ENCODE data around the gene SIDT2.
"Not testable (repeated sequence)": the region's sequence is repeated elsewhere in the genome, so short reads cannot be mapped to it uniquely, and the experiment has no call there.

Gene SIDT2

GRCh38 chr11:117200813-117201657 is 22.5 kb downstream of the SIDT2 start:
- Histone ChIP-seq H3K4me1 (ENCODE audit: insufficient read depth, low read length) (peaks cover 32% of the 10 kb centered on the region), H3K9ac (ENCODE audit: low read length) (peak overlapping the region; percentile 99), H3K27ac (ENCODE audit: low read depth, low read length) (peak overlapping the region; percentile 96), H3K9me3 (ENCODE audit: low read length) (no peaks in the 10 kb centered on the region), H3K36me3 (ENCODE audit: insufficient read depth, low read length) (peaks cover 58% of the 10 kb centered on the region), H3K4me3 (ENCODE audit: low read depth in 1 of 2, low read length in 2 of 2) (peak overlapping the region; percentile 86 to 97), H3K27me3 (ENCODE audit: control insufficient read depth in 1 of 2, insufficient read depth in 2 of 2, low read length in 2 of 2) (no peaks in the 10 kb centered on the region)

DNA sequence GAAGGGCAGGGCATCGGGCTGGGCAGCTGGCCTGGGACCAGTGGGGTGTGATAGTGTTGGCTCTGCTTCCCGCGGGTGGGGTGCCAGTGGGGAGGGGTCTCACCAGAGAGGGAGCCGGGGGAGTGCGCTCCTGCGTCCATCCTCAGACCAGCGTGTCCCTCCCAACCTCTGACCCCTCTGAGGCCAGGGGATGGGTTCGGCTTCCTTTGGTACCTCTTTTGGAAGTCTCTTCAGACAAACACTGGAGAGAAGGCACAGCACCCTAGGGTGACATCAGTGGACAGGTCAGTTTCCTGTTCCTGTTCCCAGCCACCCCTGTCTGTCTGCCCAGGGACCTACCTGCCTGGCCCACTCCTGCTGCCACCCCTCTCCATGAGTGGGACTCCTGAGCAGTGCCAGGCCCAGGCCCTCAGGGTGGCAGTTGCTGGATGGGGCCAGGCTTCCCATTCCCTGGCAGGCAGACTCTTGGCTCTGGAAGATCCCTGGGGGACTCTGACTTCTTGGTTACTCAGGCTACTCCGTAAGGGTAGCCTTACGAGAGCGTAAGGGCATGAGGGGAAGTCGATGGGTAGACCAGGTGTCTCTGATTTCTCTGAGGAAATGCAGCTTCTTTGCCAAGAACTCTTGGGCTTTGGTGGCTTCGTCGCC is 23.2 kb downstream of the SIDT2 start:
- Histone ChIP-seq H3K4me3 (ENCODE audit: low read depth in 1 of 2, low read length in 2 of 2) (peak overlapping the region; percentile 86 to 97), H3K36me3 (ENCODE audit: insufficient read depth, low read length) (peaks cover 58% of the 10 kb centered on the region), H3K9ac (ENCODE audit: low read length) (peak overlapping the region; percentile 99), H3K4me1 (ENCODE audit: insufficient read depth, low read length) (peaks cover 32% of the 10 kb centered on the region), H3K9me3 (ENCODE audit: low read length) (no peaks in the 10 kb centered on the region), H3K27ac (ENCODE audit: low read depth, low read length) (peak overlapping the region; percentile 96), H3K27me3 (ENCODE audit: control insufficient read depth in 1 of 2, insufficient read depth in 2 of 2, low read length in 2 of 2) (no peaks in the 10 kb centered on the region)

DNA sequence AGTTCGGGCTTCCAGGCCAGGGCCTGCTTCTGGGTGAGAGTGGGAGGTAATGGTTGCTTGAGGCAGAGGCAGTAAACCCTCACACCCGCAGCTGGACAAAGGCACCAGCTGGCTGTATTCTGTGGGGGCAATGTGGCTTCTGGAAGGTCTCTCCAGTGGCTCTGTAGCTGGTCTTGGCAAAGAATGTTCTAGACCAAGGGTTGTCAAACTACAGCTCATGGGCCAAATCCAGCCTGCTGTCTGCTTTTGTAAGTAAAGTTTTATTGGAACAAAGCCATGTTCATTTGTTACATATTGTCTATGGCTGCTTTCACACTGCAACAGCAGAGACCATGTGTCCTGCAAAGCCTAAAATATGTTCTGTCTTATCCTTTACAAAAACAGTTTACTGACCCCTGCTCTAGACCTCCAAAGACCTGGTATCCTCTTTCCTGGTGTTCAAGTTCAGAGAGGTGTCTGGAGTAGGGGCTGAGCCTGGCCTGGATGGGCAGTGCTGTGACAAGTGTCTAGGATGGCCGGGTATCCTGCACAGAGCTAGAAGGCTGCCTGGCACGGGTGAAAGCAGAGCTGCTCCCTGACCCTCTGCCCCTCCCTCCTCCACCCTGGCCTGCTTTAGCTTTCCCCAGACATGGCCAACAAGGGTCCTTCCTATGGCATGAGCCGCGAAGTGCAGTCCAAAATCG is 24.0 kb downstream of the SIDT2 start:
- Histone ChIP-seq H3K4me1 (ENCODE audit: insufficient read depth, low read length) (peaks cover 26% of the 10 kb centered on the region), H3K9ac (ENCODE audit: low read length) (peak overlapping the region; percentile 99), H3K27me3 (ENCODE audit: control insufficient read depth in 1 of 2, insufficient read depth in 2 of 2, low read length in 2 of 2) (no peaks in the 10 kb centered on the region), H3K27ac (ENCODE audit: low read depth, low read length) (peak overlapping the region; percentile 96), H3K36me3 (ENCODE audit: insufficient read depth, low read length) (peaks cover 58% of the 10 kb centered on the region), H3K9me3 (ENCODE audit: low read length) (no peaks in the 10 kb centered on the region), H3K4me3 (ENCODE audit: low read depth in 1 of 2, low read length in 2 of 2) (peak overlapping the region; percentile 86 to 97)

DNA sequence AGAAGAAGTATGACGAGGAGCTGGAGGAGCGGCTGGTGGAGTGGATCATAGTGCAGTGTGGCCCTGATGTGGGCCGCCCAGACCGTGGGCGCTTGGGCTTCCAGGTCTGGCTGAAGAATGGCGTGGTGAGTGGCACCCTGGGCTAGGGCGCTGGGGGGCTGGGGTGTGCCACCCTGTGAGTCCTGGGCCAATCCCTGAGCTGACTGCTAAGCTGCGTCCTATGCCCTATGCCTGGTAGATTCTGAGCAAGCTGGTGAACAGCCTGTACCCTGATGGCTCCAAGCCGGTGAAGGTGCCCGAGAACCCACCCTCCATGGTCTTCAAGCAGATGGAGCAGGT is 24.5 kb downstream of the SIDT2 start:
- peaks cover 24% of the 10 kb centered on the region for H3K4me1 ChIP-seq (ENCODE audit: insufficient read depth, low read length)
- peaks cover 58% of the 10 kb centered on the region for H3K36me3 ChIP-seq (ENCODE audit: insufficient read depth, low read length)
- H3K4me3 ChIP-seq (ENCODE audit: low read depth in 1 of 2, low read length in 2 of 2), result peak overlapping the region; percentile 86 to 97
- H3K27me3 ChIP-seq (ENCODE audit: control insufficient read depth in 1 of 2, insufficient read depth in 2 of 2, low read length in 2 of 2), result no peaks in the 10 kb centered on the region
- peak overlapping the region; percentile 96 for H3K27ac ChIP-seq (ENCODE audit: low read depth, low read length)
- peak overlapping the region; percentile 99 for H3K9ac ChIP-seq (ENCODE audit: low read length)
- no peaks in the 10 kb centered on the region for H3K9me3 ChIP-seq (ENCODE audit: low read length)

DNA sequence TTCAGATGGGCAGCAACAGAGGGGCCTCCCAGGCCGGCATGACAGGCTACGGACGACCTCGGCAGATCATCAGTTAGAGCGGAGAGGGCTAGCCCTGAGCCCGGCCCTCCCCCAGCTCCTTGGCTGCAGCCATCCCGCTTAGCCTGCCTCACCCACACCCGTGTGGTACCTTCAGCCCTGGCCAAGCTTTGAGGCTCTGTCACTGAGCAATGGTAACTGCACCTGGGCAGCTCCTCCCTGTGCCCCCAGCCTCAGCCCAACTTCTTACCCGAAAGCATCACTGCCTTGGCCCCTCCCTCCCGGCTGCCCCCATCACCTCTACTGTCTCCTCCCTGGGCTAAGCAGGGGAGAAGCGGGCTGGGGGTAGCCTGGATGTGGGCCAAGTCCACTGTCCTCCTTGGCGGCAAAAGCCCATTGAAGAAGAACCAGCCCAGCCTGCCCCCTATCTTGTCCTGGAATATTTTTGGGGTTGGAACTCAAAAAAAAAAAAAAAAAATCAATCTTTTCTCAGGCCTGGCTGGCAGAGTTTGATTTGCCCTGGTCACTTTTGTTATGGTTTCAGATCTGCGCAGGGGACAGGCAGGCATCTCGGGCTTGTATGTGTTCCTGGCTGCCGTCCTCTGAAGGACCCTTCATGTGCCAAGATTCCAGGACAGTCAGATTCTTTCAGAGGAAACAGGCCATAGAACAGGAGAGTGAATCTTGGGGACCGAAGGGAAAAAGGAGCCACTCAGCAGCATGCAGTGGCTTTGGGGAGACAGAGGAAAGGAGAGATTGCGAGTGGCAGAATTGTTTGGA is 25.9 kb downstream of the SIDT2 start:
- Histone ChIP-seq H3K9me3 (ENCODE audit: low read length) (no peaks in the 10 kb centered on the region), H3K36me3 (ENCODE audit: insufficient read depth, low read length) (peaks cover 58% of the 10 kb centered on the region), H3K27ac (ENCODE audit: low read depth, low read length) (peak overlapping the region; percentile 96), H3K9ac (ENCODE audit: low read length) (peak overlapping the region; percentile 99), H3K4me3 (ENCODE audit: low read depth in 1 of 2, low read length in 2 of 2) (peak overlapping the region in 1 of 2 donors; percentile 97), H3K27me3 (ENCODE audit: control insufficient read depth in 1 of 2, insufficient read depth in 2 of 2, low read length in 2 of 2) (no peaks in the 10 kb centered on the region), H3K4me1 (ENCODE audit: insufficient read depth, low read length) (peaks cover 19% of the 10 kb centered on the region)

- Histone ChIP-seq H3K27ac (ENCODE audit: low read depth, low read length) (peak overlapping the region; percentile 96), H3K9me3 (ENCODE audit: low read length) (no peaks in the 10 kb centered on the region), H3K36me3 (ENCODE audit: insufficient read depth, low read length) (peaks cover 54% of the 10 kb centered on the region), H3K27me3 (ENCODE audit: control insufficient read depth in 1 of 2, insufficient read depth in 2 of 2, low read length in 2 of 2) (no peaks in the 10 kb centered on the region), H3K9ac (ENCODE audit: low read length) (peak overlapping the region; percentile 99), H3K4me1 (ENCODE audit: insufficient read depth, low read length) (peaks cover 19% of the 10 kb centered on the region), H3K4me3 (ENCODE audit: low read depth in 1 of 2, low read length in 2 of 2) (peak overlapping the region in 1 of 2 donors; percentile 97)
Measured at GRCh38 chr11:117205211-117205818, 26.8 kb downstream of the SIDT2 start.

DNA sequence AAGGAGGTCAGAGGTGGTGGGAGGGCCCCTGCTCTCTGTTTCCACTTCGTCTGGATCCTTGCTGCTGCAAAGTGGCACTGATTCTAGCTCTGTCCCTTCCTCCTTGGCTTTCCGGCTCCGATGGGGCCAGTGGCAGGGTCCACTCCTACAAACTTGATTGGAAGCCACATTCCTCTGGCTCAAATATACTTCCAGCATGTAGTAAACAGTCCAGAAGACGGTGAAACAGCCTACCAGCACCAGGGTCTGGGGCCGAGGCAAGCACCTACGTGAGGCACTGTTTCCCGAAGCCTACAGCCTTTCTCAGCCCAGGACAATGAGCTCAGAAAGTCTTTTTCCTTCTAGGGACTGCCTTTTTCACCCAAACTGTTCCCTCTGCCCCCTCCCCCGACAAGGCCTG is 27.6 kb downstream of the SIDT2 start:
- Histone ChIP-seq H3K27ac (ENCODE audit: low read depth, low read length) (peak overlapping the region; percentile 76), H3K4me1 (ENCODE audit: insufficient read depth, low read length) (peaks cover 19% of the 10 kb centered on the region), H3K36me3 (ENCODE audit: insufficient read depth, low read length) (peaks cover 46% of the 10 kb centered on the region)
- not testable (repeated sequence) for H3K27me3 ChIP-seq (ENCODE audit: control insufficient read depth in 1 of 2, insufficient read depth in 2 of 2, low read length in 2 of 2); H3K9ac ChIP-seq (ENCODE audit: low read length); H3K9me3 ChIP-seq (ENCODE audit: low read length); H3K4me3 ChIP-seq (ENCODE audit: low read depth in 1 of 2, low read length in 2 of 2)

GRCh38 chr11:117206859-117207258 is 28.3 kb downstream of the SIDT2 start:
- not testable (repeated sequence) for H3K4me3 ChIP-seq (ENCODE audit: low read depth in 1 of 2, low read length in 2 of 2); H3K27ac ChIP-seq (ENCODE audit: low read depth, low read length)

DNA sequence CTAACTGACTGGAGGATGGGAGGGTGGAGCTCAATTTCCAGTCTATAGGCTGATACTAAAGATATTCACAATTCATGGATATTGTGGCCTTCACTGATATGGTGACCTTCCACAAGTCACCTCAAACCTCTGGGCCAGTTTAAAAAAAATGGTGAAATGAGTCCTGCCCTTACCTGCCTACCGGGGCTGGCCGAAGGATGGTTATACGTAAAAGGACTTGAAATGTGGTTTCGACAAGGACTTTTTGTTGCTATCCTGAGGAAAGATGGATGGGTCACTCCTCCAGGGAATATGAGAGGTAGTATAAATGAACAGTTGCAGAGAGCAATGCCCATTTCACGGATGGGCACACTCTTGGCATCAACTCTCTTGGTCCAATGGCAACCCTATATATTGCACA is 28.9 kb downstream of the SIDT2 start:
- H3K4me3 ChIP-seq (ENCODE audit: low read depth in 1 of 2, low read length in 2 of 2); H3K9ac ChIP-seq (ENCODE audit: low read length); H3K27ac ChIP-seq (ENCODE audit: low read depth, low read length); H3K9me3 ChIP-seq (ENCODE audit: low read length); H3K27me3 ChIP-seq (ENCODE audit: control insufficient read depth in 1 of 2, insufficient read depth in 2 of 2, low read length in 2 of 2): not testable (repeated sequence)
- H3K36me3 ChIP-seq (ENCODE audit: insufficient read depth, low read length), result peaks cover 32% of the 10 kb centered on the region
- H3K4me1 ChIP-seq (ENCODE audit: insufficient read depth, low read length), result peaks cover 19% of the 10 kb centered on the region

More at GRCh38 chr11:117206859-117207258, 28.3 kb downstream of the SIDT2 start:
- peaks cover 38% of the 10 kb centered on the region for H3K36me3 ChIP-seq (ENCODE audit: insufficient read depth, low read length)
- not testable (repeated sequence) for H3K27me3 ChIP-seq (ENCODE audit: control insufficient read depth in 1 of 2, insufficient read depth in 2 of 2, low read length in 2 of 2); H3K9ac ChIP-seq (ENCODE audit: low read length); H3K9me3 ChIP-seq (ENCODE audit: low read length)
- H3K4me1 ChIP-seq (ENCODE audit: insufficient read depth, low read length), result peaks cover 19% of the 10 kb centered on the region

- not testable (repeated sequence) for H3K4me3 ChIP-seq (ENCODE audit: low read depth in 1 of 2, low read length in 2 of 2); H3K9me3 ChIP-seq (ENCODE audit: low read length); H3K9ac ChIP-seq (ENCODE audit: low read length); H3K27ac ChIP-seq (ENCODE audit: low read depth, low read length); H3K27me3 ChIP-seq (ENCODE audit: control insufficient read depth in 1 of 2, insufficient read depth in 2 of 2, low read length in 2 of 2)
- H3K4me1 ChIP-seq (ENCODE audit: insufficient read depth, low read length), result peaks cover 19% of the 10 kb centered on the region
- peaks cover 30% of the 10 kb centered on the region for H3K36me3 ChIP-seq (ENCODE audit: insufficient read depth, low read length)
Measured at GRCh38 chr11:117208710-117209109, 30.2 kb downstream of the SIDT2 start.
